AG10803 (cell line): Measurements from ENCODE around the gene DISC1.
"Not testable (repeated sequence)": the region's sequence is repeated elsewhere in the genome, so short reads cannot be mapped to it uniquely, and the experiment has no call there.

Experiments used
- DNase-seq: peaks from one replicate; pipeline ENCODE4 v3.0.0; 2010; ENCODE audit warnings: low read depth
- H3K4me3 ChIP-seq: 2 replicates; pipeline ENCODE4 v1.5.1; 2011; ENCODE audit warnings: mild to moderate bottlenecking, low read length, control low read depth
- CTCF ChIP-seq: conservative IDR thresholded peaks from 2 replicates; pipeline ENCODE4 v1.5.1; 2011; ENCODE audit warnings: mild to moderate bottlenecking, low read length, control low read depth, inconsistent platforms

Gene DISC1

GRCh38 chr1:231957359-231957758 is 330.8 kb downstream of the DISC1 start:
- TF ChIP-seq CTCF, result no peak
- no peak for DNase-seq
- no peak overlapping the region for H3K4me3 ChIP-seq

- H3K4me3 ChIP-seq, result no peak overlapping the region
- TF ChIP-seq CTCF, result no peak
- DNase-seq, result peak; percentile 70
Measured at GRCh38 chr1:231958448-231958847, 331.9 kb downstream of the DISC1 start.

GRCh38 chr1:231959225-231959884 is 332.8 kb downstream of the DISC1 start:
- no peak for TF ChIP-seq CTCF
- H3K4me3 ChIP-seq, result no peak overlapping the region
- peak; percentile 82 for DNase-seq

- not testable (repeated sequence) for DNase-seq, H3K4me3 ChIP-seq
Measured at GRCh38 chr1:231961801-231962200, 335.2 kb downstream of the DISC1 start.

- no peak overlapping the region for H3K4me3 ChIP-seq
- no peak for TF ChIP-seq CTCF
- no peak for DNase-seq
Measured at GRCh38 chr1:231962636-231963035, 336.0 kb downstream of the DISC1 start.

- no peak for TF ChIP-seq CTCF
- no peak for DNase-seq
- no peak overlapping the region for H3K4me3 ChIP-seq
Measured at GRCh38 chr1:231964241-231964640, 337.7 kb downstream of the DISC1 start.

- no peak for TF ChIP-seq CTCF
- DNase-seq, result no peak
- no peak overlapping the region for H3K4me3 ChIP-seq
Measured at GRCh38 chr1:231964961-231965360, 338.4 kb downstream of the DISC1 start.

- no peak overlapping the region for H3K4me3 ChIP-seq
- no peak for TF ChIP-seq CTCF
- no peak for DNase-seq
Measured at GRCh38 chr1:231965615-231966014, 339.0 kb downstream of the DISC1 start.
